GM23338 (cell line): ENCODE data around the gene FAM193B.

Experiments
- CREB1 ChIP-seq: fragments of 250-450 bp; sonication (Bioruptor Pico); IDR thresholded peaks from 2 replicates; pipeline ENCODE4 v1.5.0; 2020; ENCODE audit warnings: low read depth, mild to moderate bottlenecking, moderate library complexity
- CTCF ChIP-seq, 2 experiments: fragments of 200-600 bp in 1 of 2; sonication (generic) in 1 of 2; conservative IDR thresholded peaks; 2 replicates each; pipeline versions ENCODE4 v1.5.1 to v1.6.1; 2016 to 2017; ENCODE audit warnings: antibody characterized with exemption in 2 of 2, low read depth in 2 of 2, mild to moderate bottlenecking in 2 of 2, moderate library complexity in 1 of 2
- ETS1 ChIP-seq: IDR thresholded peaks from 2 replicates; pipeline ENCODE4 v1.6.1; 2016; ENCODE audit warnings: antibody characterized with exemption
- EZH2 ChIP-seq: fragments of 200-600 bp; sonication (generic); IDR thresholded peaks from one replicate; pipeline ENCODE4 v1.8.0; 2017; ENCODE audit warnings: antibody characterized with exemption, mild to moderate bottlenecking, low read depth; ENCODE audit not compliant: unreplicated experiment
- EZH2phosphoT487 ChIP-seq: fragments of 200-600 bp; sonication (generic); IDR thresholded peaks from one replicate; pipeline ENCODE4 v1.8.1; 2018; ENCODE audit warnings: antibody characterized with exemption; ENCODE audit not compliant: unreplicated experiment
- JUNB ChIP-seq: IDR thresholded peaks from one replicate; pipeline ENCODE4 v1.6.1; 2016; ENCODE audit warnings: antibody characterized with exemption; ENCODE audit not compliant: unreplicated experiment
- NANOG ChIP-seq: IDR thresholded peaks from 2 replicates; pipeline ENCODE4 v1.6.1; 2016; ENCODE audit warnings: antibody characterized with exemption, borderline replicate concordance
- POLR2AphosphoS5 ChIP-seq: IDR thresholded peaks from 2 replicates; pipeline ENCODE4 v1.6.1; 2016; ENCODE audit warnings: antibody characterized with exemption, low read depth
- STAT1 ChIP-seq: IDR thresholded peaks from one replicate; pipeline ENCODE4 v1.6.1; 2016; ENCODE audit warnings: antibody characterized with exemption; ENCODE audit not compliant: unreplicated experiment
- ZNF114 ChIP-seq: fragments of 250-450 bp; sonication (Bioruptor Pico); IDR thresholded peaks from 2 replicates; pipeline ENCODE4 v1.5.0; 2020; ENCODE audit warnings: mild to moderate bottlenecking, moderate library complexity
- ZNF331 ChIP-seq: fragments of 250-450 bp; sonication (Bioruptor Pico); IDR thresholded peaks from 2 replicates; pipeline ENCODE4 v1.5.0; 2020; ENCODE audit warnings: low read depth, mild to moderate bottlenecking, moderate library complexity
- ZNF462 ChIP-seq: fragments of 250-450 bp; sonication (Bioruptor Pico); IDR thresholded peaks from 2 replicates; pipeline ENCODE4 v1.5.0; 2020; ENCODE audit warnings: mild to moderate bottlenecking, moderate library complexity
- TF ChIP-seq, protein P1 (sequence below): IDR thresholded peaks from one replicate; pipeline ENCODE4 v1.6.1; 2018; ENCODE audit warnings: antibody characterized with exemption; ENCODE audit not compliant: unreplicated experiment

DNA sequence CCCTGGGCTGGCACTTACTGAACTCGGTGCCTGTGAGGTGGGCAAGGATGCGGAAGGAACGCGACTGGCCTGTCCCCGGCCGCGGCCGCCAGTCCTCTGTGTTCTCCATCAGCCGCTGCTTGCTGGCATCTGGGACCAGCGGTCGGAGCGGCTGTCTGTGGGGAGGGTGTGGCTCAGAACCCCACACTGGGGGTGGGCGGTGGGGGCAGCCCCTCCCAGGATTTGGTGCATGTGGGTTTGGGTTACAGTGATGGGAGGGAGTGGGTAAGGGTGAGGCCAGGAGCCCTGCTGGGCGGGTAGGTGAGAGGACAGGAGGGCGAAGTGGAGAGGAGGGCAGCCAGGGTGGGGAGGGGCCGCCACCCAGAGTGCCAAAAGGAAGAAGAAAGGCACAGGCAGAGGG, 63.4 kb downstream of the FAM193B start:
- TF ChIP-seq JUNB, result no peak
- TF ChIP-seq EZH2phosphoT487, result no peak
- TF ChIP-seq, protein P1, sequence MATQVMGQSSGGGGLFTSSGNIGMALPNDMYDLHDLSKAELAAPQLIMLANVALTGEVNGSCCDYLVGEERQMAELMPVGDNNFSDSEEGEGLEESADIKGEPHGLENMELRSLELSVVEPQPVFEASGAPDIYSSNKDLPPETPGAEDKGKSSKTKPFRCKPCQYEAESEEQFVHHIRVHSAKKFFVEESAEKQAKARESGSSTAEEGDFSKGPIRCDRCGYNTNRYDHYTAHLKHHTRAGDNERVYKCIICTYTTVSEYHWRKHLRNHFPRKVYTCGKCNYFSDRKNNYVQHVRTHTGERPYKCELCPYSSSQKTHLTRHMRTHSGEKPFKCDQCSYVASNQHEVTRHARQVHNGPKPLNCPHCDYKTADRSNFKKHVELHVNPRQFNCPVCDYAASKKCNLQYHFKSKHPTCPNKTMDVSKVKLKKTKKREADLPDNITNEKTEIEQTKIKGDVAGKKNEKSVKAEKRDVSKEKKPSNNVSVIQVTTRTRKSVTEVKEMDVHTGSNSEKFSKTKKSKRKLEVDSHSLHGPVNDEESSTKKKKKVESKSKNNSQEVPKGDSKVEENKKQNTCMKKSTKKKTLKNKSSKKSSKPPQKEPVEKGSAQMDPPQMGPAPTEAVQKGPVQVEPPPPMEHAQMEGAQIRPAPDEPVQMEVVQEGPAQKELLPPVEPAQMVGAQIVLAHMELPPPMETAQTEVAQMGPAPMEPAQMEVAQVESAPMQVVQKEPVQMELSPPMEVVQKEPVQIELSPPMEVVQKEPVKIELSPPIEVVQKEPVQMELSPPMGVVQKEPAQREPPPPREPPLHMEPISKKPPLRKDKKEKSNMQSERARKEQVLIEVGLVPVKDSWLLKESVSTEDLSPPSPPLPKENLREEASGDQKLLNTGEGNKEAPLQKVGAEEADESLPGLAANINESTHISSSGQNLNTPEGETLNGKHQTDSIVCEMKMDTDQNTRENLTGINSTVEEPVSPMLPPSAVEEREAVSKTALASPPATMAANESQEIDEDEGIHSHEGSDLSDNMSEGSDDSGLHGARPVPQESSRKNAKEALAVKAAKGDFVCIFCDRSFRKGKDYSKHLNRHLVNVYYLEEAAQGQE, result no peak
- TF ChIP-seq EZH2, result no peak
- TF ChIP-seq CTCF (conservative IDR thresholded peaks at IDR 0.05; ENCODE audit: low read depth in 2 of 2), result no peak
- no peak for TF ChIP-seq ZNF114 (CRISPR knock-in tag)
- no peak for TF ChIP-seq POLR2AphosphoS5
- TF ChIP-seq CREB1, result no peak
- TF ChIP-seq ZNF331 (CRISPR knock-in tag), result no peak
- TF ChIP-seq STAT1, result no peak
- TF ChIP-seq ETS1, result no peak
- TF ChIP-seq NANOG, result no peak
- no peak for TF ChIP-seq ZNF462 (CRISPR knock-in tag)
